GM21526 (cell line): ENCODE measurements around the gene RAB8A.

Experiments
- ATAC-seq: cut with Tn5 transposase; IDR thresholded peaks from one replicate; pipeline ENCODE4 v1.9.1; 2021; ENCODE audit warnings: moderate library complexity; ENCODE audit not compliant: unreplicated experiment, low FRiP score

Gene RAB8A

GRCh38 chr19:16136185-16136999 lies 24.7 kb downstream of the RAB8A start:
- no peak for ATAC-seq

- no peak for ATAC-seq
Observed at GRCh38 chr19:16139752-16140151, 28.1 kb downstream of the RAB8A start.

GRCh38 chr19:16141043-16141442 lies 29.4 kb downstream of the RAB8A start:
- peak; percentile 25 for ATAC-seq

- no peak for ATAC-seq
Observed at GRCh38 chr19:16142032-16142580, 30.4 kb downstream of the RAB8A start.

- peak; percentile 47 for ATAC-seq
Observed at GRCh38 chr19:16143399-16144215, 31.9 kb downstream of the RAB8A start, which contains the start of gene HSH2D. Gene HSH2D, plus strand, starts transcription at chr19:16143685. Its CDS starts 5,066 bp downstream, at chr19:16148751.

GRCh38 chr19:16144216-16144581 lies 32.5 kb downstream of the RAB8A start:
- no peak for ATAC-seq

GRCh38 chr19:16146112-16146511 lies 34.4 kb downstream of the RAB8A start:
- no peak for ATAC-seq

GRCh38 chr19:16148443-16149229 lies 36.9 kb downstream of the RAB8A start:
- ATAC-seq, result no peak

GRCh38 chr19:16153582-16154336 lies 42.1 kb downstream of the RAB8A start:
- ATAC-seq, result no peak

GRCh38 chr19:16154557-16154956 lies 42.9 kb downstream of the RAB8A start:
- ATAC-seq, result no peak

GRCh38 chr19:16155128-16155527 lies 43.4 kb downstream of the RAB8A start:
- ATAC-seq, result no peak

GRCh38 chr19:16156904-16157303 lies 45.2 kb downstream of the RAB8A start:
- ATAC-seq, result no peak

- ATAC-seq, result no peak
Observed at GRCh38 chr19:16157601-16158000, 45.9 kb downstream of the RAB8A start.

- no peak for ATAC-seq
Observed at GRCh38 chr19:16159655-16160054, 48.0 kb downstream of the RAB8A start.

- no peak for ATAC-seq
Observed at GRCh38 chr19:16160445-16160942, 48.8 kb downstream of the RAB8A start.

GRCh38 chr19:16160943-16161560 lies 49.4 kb downstream of the RAB8A start:
- no peak for ATAC-seq

GRCh38 chr19:16161840-16162239 lies 50.2 kb downstream of the RAB8A start:
- no peak for ATAC-seq

- ATAC-seq, result no peak
Observed at GRCh38 chr19:16164222-16164890, 52.7 kb downstream of the RAB8A start.

GRCh38 chr19:16166417-16166816 lies 54.7 kb downstream of the RAB8A start:
- no peak for ATAC-seq
